Activated CD8-positive, alpha-beta memory T cell treated with anti-CD3 and anti-CD28 coated beads, Interleukin-2, amount 50 U/mL, for 48 hours (primary cell): ENCODE measurements around the gene ALDH3B1.

Source experiments
- DNase-seq: peaks from one replicate; pipeline ENCODE4 v3.0.0-alpha.2; 2020

The ALDH3B1 gene

GRCh38 chr11:68076371-68077042 is 66.4 kb downstream of the ALDH3B1 start:
- no peak for DNase-seq

DNA sequence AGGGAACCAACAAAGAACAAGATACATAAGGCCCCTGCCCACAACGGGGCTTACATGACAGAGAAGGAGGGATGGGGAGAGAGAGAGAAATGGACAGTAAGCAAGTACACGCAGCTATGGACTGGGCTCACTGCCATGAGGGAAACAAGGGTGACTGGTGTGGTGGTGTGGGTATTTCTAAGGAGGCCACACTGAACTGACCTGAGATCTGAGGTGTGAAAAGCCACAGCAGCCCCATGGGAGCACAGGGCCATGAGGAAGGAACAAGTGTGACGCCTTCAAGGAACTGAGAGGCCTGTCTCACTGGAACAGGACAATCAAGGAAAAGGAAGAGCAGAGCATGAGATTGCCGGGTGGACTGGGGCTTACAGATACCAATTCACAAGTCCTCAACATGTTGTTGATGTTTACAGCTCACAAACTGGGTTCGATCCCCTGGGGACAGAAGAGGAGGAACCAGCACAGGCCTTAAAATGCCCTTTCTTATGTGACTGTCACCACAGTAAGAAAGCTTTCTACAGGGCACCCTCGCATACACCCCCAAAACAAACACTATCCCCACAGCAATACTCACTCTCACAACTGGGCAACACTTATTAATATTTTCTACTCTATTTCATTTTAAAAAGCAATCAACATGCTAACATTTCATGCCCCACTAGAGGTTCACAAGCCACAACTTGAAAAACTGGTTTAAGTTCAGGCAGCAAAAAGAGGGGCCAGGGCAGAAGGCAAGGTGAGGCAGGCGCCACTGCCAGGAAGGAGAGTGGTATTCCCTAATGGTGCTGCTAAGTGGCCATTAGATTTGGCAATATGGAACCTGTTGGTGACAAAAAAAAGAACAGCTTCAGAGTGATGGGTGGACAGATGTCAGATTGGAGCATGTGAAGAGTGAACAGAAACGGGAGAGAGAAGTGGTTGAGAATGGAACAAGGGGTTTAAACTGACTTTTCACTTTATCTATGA is 67.8 kb downstream of the ALDH3B1 start:
- DNase-seq = no peak
